Activated T-helper 1 cell treated with anti-CD3 and anti-CD28 coated beads, Interleukin-12 subunit alpha, Interleukin-12 subunit beta, Interleukin-2, Interleukin-4 antibody, amounts not matched to agents 30 ng/mL and 10 ng/mL and 1 ng/mL, durations not matched to agents 14 hours and 24 hours and 36 hours (primary cell): ENCODE results near the gene OR5D18. TPM values are rescaled to one million over a fixed set of nuclear protein-coding genes. Genes with fewer than 3 reads are reported as not detected.

ENCODE experiments used
- total RNA-seq: library from RNA; stranded (reverse); gene quantifications from 2 replicates; pipeline ENCODE4 v1.2.3, GENCODE V29; 2022

The OR5D18 gene
- total RNA-seq, 1 donor from 2014 or later, result not detected

Other genes starting within 250 kb of the OR5D18 start
- gene OR4C16, start 247.5 kb upstream of the OR5D18 start, total RNA-seq, result not detected in 2 replicates
- not detected in 2 replicates for gene OR4C11, start 212.0 kb upstream of the OR5D18 start, total RNA-seq
- not detected in 2 replicates for gene OR4P4, start 184.5 kb upstream of the OR5D18 start, total RNA-seq
- not detected in 2 replicates for gene OR4S2, start 171.3 kb upstream of the OR5D18 start, total RNA-seq
- not detected in 2 replicates for gene OR4C6, start 157.4 kb upstream of the OR5D18 start, total RNA-seq
- gene OR5D13, start 46.2 kb upstream of the OR5D18 start, total RNA-seq, result not detected in 2 replicates
- not detected in 2 replicates for gene OR5D14, start 24.1 kb upstream of the OR5D18 start, total RNA-seq
- gene OR5L1, start 8.3 kb upstream of the OR5D18 start, total RNA-seq, result not detected in 2 replicates
- not detected in 2 replicates for gene OR5L2, start 7.6 kb downstream of the OR5D18 start, total RNA-seq
- not detected in 2 replicates for gene OR5D16, start 19.1 kb downstream of the OR5D18 start, total RNA-seq
- gene TRIM51, start 63.7 kb downstream of the OR5D18 start, total RNA-seq, result not detected in 2 replicates
- not detected in 2 replicates for gene OR5W2, start 95.0 kb downstream of the OR5D18 start, total RNA-seq
- not detected in 2 replicates for gene OR5I1, start 116.8 kb downstream of the OR5D18 start, total RNA-seq
- not detected in 2 replicates for gene OR10AG1, start 150.3 kb downstream of the OR5D18 start, total RNA-seq
- gene OR5F1, start 175.0 kb downstream of the OR5D18 start, total RNA-seq, result not detected in 2 replicates
- gene OR5AS1, start 208.0 kb downstream of the OR5D18 start, total RNA-seq, result not detected in 2 replicates